ENCODE results near the gene BTBD9. TPM values are rescaled to one million over a fixed set of nuclear protein-coding genes. Genes with fewer than 3 reads are reported as not detected.

The BTBD9 gene
- total and polyA plus RNA-seq, 10 donors, result 1.2 to 43.1 (median 27.8) TPM

DNA sequence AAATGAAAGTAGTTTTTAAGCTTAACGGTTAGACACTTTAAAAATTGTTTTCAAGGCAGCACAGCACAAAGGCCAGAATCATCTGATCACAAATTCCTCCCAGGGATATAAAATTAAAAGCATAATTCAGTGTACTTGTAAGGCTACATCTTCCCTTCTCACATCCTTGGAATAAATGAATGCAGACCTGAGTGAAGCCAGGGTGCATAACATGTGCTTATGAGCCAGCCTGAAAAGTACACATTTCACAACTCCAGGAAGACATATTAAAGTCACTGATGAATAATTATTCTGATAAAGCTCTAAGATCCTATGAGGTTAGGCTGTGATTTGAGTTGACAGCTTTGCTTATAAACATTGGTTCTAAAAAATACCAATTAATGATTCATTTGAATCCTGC is 163.6 kb downstream of the BTBD9 start:
- no peak overlapping the region for H3K27ac ChIP-seq
- H3K4me3 ChIP-seq, result no peak overlapping the region
- no peaks in the 10 kb centered on the region for H3K36me3 ChIP-seq
- no peaks in the 10 kb centered on the region for H3K27me3 ChIP-seq (replicated peaks in 1 of 7)
- 94 to 100% (median 98%) methylated on average over 1 of the region's 1 CpG for WGBS, 5 donors
- DNase-seq, result no peak
- H3K4me1 ChIP-seq, result peaks cover 0 to 23% (median 8%) of the 10 kb centered on the region in 6 donors
- no peaks in the 10 kb centered on the region for H3K9me3 ChIP-seq
- no peak for TF ChIP-seq POLR2AphosphoS5 (IDR thresholded peaks at IDR 0.05)
- TF ChIP-seq POLR2A (IDR thresholded peaks at IDR 0.05), result no peak
- TF ChIP-seq, protein P1, sequence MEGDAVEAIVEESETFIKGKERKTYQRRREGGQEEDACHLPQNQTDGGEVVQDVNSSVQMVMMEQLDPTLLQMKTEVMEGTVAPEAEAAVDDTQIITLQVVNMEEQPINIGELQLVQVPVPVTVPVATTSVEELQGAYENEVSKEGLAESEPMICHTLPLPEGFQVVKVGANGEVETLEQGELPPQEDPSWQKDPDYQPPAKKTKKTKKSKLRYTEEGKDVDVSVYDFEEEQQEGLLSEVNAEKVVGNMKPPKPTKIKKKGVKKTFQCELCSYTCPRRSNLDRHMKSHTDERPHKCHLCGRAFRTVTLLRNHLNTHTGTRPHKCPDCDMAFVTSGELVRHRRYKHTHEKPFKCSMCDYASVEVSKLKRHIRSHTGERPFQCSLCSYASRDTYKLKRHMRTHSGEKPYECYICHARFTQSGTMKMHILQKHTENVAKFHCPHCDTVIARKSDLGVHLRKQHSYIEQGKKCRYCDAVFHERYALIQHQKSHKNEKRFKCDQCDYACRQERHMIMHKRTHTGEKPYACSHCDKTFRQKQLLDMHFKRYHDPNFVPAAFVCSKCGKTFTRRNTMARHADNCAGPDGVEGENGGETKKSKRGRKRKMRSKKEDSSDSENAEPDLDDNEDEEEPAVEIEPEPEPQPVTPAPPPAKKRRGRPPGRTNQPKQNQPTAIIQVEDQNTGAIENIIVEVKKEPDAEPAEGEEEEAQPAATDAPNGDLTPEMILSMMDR (IDR thresholded peaks at IDR 0.05 in 8 of 11, conservative IDR thresholded peaks at IDR 0.05 in 3 of 11), result no peak
- intact Hi-C loops (cut with DNase I; ENCODE audit: low total_unique reads), result no loop called here

DNA sequence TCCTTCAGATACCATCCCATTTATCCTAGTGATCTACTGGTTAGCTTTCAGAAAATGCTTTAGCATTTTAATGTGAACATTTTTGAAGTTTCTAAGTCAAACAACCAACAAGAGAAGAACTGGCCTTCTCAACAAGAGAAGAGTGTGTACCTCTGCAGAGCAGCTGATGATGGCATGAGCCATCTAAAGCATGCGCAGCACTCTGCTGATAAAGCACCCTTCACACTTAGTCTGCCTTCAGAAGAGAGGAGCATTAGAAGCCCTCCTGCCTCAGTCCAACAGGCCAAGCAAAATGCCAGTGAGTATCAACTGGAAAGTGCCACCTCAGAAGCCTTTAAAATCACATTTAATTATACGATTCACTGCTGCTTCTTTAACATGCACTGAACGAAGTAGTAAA is 169.2 kb downstream of the BTBD9 start:
- 93 to 98% (median 96%) methylated on average over 3 of the region's 3 CpGs for WGBS, 5 donors
- no peaks in the 10 kb centered on the region for H3K36me3 ChIP-seq
- H3K27me3 ChIP-seq (replicated peaks in 1 of 7), result no peaks in the 10 kb centered on the region
- no peaks in the 10 kb centered on the region for H3K4me1 ChIP-seq
- intact Hi-C loops (cut with DNase I; ENCODE audit: low total_unique reads), result no loop called here
- no peak for DNase-seq
- TF ChIP-seq, protein P1 (IDR thresholded peaks at IDR 0.05 in 8 of 11, conservative IDR thresholded peaks at IDR 0.05 in 3 of 11), result no peak
- no peak for TF ChIP-seq POLR2A (IDR thresholded peaks at IDR 0.05)
- no peaks in the 10 kb centered on the region for H3K9me3 ChIP-seq
- H3K4me3 ChIP-seq, result no peak overlapping the region
- H3K27ac ChIP-seq, result no peak overlapping the region

DNA sequence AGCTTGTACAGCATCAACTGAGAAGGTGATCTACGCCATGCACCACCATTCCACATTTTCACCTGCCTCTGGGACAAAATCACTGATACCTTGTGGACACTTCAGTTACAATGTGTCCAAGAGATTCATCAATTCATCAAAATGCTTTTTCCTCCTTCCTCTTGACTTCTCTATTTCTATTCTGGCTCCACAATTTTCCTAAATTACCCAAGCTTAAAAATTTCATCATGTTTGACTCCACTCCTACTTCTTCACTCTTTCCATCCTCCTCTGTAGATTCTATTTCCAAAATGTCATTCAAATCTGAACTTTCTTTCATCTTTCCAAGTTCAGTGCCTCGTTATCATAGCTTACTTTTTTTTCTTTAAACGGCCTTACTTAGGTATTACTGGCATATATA is 172.2 kb downstream of the BTBD9 start:
- WGBS, 5 donors, result 83 to 90% (median 87%) methylated on average over 3 of the region's 3 CpGs
- DNase-seq, result no peak
- no peak overlapping the region for H3K27ac ChIP-seq
- H3K36me3 ChIP-seq, result peaks cover 0 to 9% (median 0%) of the 10 kb centered on the region in 6 donors
- H3K27me3 ChIP-seq (replicated peaks in 1 of 7), result no peaks in the 10 kb centered on the region
- no peak overlapping the region for H3K4me3 ChIP-seq
- H3K4me1 ChIP-seq, result no peaks in the 10 kb centered on the region
- TF ChIP-seq, protein P1 (IDR thresholded peaks at IDR 0.05 in 8 of 11, conservative IDR thresholded peaks at IDR 0.05 in 3 of 11), result no peak
- TF ChIP-seq POLR2AphosphoS5 (IDR thresholded peaks at IDR 0.05) (no peak), POLR2A (IDR thresholded peaks at IDR 0.05) (no peak)
- intact Hi-C loops (cut with DNase I; ENCODE audit: low total_unique reads), result no loop called here
- H3K9me3 ChIP-seq, result peaks cover 0 to 11% (median 8%) of the 10 kb centered on the region in 8 donors

DNA sequence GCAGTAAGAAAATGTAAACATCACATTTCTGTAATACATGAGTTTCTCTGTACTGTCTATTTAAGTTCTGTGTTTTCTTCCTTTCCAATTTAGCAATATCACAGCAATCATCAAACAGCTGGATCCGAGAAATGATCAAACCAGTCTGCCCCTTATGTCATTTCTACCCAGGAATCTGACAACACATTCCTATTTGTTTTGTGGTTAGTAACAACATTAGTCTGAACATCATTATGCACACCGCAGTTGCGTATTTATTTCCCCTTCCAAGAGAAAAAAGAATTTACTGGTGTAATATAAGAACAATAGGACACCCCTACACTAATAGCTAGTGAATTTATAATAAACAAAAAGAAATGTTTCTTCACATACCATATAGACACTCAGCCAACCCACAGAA is 179.5 kb downstream of the BTBD9 start:
- TF ChIP-seq, protein P1 (IDR thresholded peaks at IDR 0.05 in 8 of 11, conservative IDR thresholded peaks at IDR 0.05 in 3 of 11), result no peak
- TF ChIP-seq POLR2AphosphoS5 (IDR thresholded peaks at IDR 0.05) (no peak), POLR2A (IDR thresholded peaks at IDR 0.05) (no peak)
- no peak for DNase-seq
- no peaks in the 10 kb centered on the region for H3K27me3 ChIP-seq (replicated peaks in 1 of 7)
- H3K4me3 ChIP-seq, result no peak overlapping the region
- intact Hi-C loops (cut with DNase I; ENCODE audit: low total_unique reads), result no loop called here
- peaks cover 0 to 9% (median 0%) of the 10 kb centered on the region in 6 donors for H3K36me3 ChIP-seq
- no peak overlapping the region for H3K27ac ChIP-seq
- peaks cover 0 to 11% (median 8%) of the 10 kb centered on the region in 8 donors for H3K9me3 ChIP-seq
- H3K4me1 ChIP-seq, result peaks cover 0 to 4% (median 0%) of the 10 kb centered on the region in 6 donors
- 86 to 99% (median 93%) methylated on average over 3 of the region's 3 CpGs for WGBS, 5 donors
